Natural killer cell treated with Interleukin-12 subunit alpha and Interleukin-12 subunit beta and Interleukin-15 and Interleukin-18, amount 100 ng/mL, for 72 hours (primary cell): ENCODE measurements around the gene FAM110C. TPM values are rescaled to one million over a fixed set of nuclear protein-coding genes. Genes with fewer than 3 reads are reported as not detected.
A peak's percentile ranks its signal among the peaks of the same experiment; 100 is the strongest.

ENCODE experiments used
- ATAC-seq, 2 donors: fragments of 150-1000 bp; cut with Tn5 transposase in 1 of 2; sonication (Bioruptor Pico), chemical (Tn5 transposase) in 1 of 2; 2 replicates each; pipeline ENCODE4 v1.10.0; 2021
- DNase-seq: peaks from one replicate; pipeline ENCODE4 v3.0.0; 2022; ENCODE audit warnings: low spot score
- H3K27ac Mint-ChIP-seq, 2 donors: 1 replicate in 1 of 2; 2 replicates in 1 of 2; pipeline ENCODE4 v1.8.0; 2022; ENCODE audit warnings: mixed read lengths in 2 of 2, mild to moderate bottlenecking in 1 of 2, moderate library complexity in 1 of 2
- H3K27me3 Mint-ChIP-seq, 2 donors: 1 replicate in 1 of 2; 2 replicates in 1 of 2; pipeline ENCODE4 v1.8.0; 2022; ENCODE audit warnings: mixed read lengths in 2 of 2
- H3K36me3 Mint-ChIP-seq: one replicate; pipeline ENCODE4 v1.8.0; 2022; ENCODE audit warnings: mixed read lengths
- H3K4me1 Mint-ChIP-seq, 2 donors: 1 replicate in 1 of 2; 2 replicates in 1 of 2; pipeline ENCODE4 v1.8.0; 2022; ENCODE audit warnings: low read depth in 2 of 2, mixed read lengths in 2 of 2, mild to moderate bottlenecking in 1 of 2
- H3K4me3 Mint-ChIP-seq: one replicate; pipeline ENCODE4 v1.8.0; 2022; ENCODE audit warnings: mixed read lengths
- H3K9me3 Mint-ChIP-seq: 2 replicates; pipeline ENCODE4 v1.8.0; 2022; ENCODE audit warnings: mixed read lengths
- total RNA-seq, 2 donors: library from RNA; stranded (reverse); gene quantifications; one replicate each; pipeline ENCODE4 v1.2.3, GENCODE V29; 2022

FAM110C gene
- total RNA-seq, 2 donors from 2014 or later: 0.90 to 1.6 TPM

GRCh38 chr2:55587-56448 lies 9.5 kb upstream of the FAM110C start:
- Mint-ChIP-seq H3K9me3 (no peaks in the 10 kb centered on the region), H3K27me3 (peaks cover 14% of the 10 kb centered on the region in 2 donors), H3K27ac (no peak overlapping the region), H3K4me3 (no peak overlapping the region), H3K36me3 (peaks cover 4% of the 10 kb centered on the region), H3K4me1 (no peaks in the 10 kb centered on the region)
- DNase-seq: no peak
- no peak for ATAC-seq

GRCh38 chr2:51613-52012 lies 5.3 kb upstream of the FAM110C start:
- Mint-ChIP-seq H3K4me3 (no peak overlapping the region), H3K9me3 (no peaks in the 10 kb centered on the region), H3K27ac (no peak overlapping the region), H3K36me3 (no peaks in the 10 kb centered on the region), H3K27me3 (peaks cover 17 to 22% of the 10 kb centered on the region in 2 donors), H3K4me1 (peaks cover 7 to 9% of the 10 kb centered on the region in 2 donors)
- ATAC-seq: no peak
- no peak for DNase-seq

- no peaks in the 10 kb centered on the region for H3K36me3 Mint-ChIP-seq
- DNase-seq (no peak), ATAC-seq (no peak)
- peak overlapping the region; percentile 83 for H3K4me3 Mint-ChIP-seq
- peaks cover 10 to 16% of the 10 kb centered on the region in 2 donors for H3K27me3 Mint-ChIP-seq
- no peaks in the 10 kb centered on the region for H3K9me3 Mint-ChIP-seq
- H3K4me1 Mint-ChIP-seq: peaks cover 7 to 14% of the 10 kb centered on the region in 2 donors
- peak overlapping the region in 1 of 2 donors; percentile 15 for H3K27ac Mint-ChIP-seq
These were observed 1.4 kb upstream of the FAM110C start for GRCh38 chr2:47737-48136.

- H3K27me3 Mint-ChIP-seq: peaks cover 10 to 16% of the 10 kb centered on the region in 2 donors
- H3K27ac Mint-ChIP-seq: peak overlapping the region; percentile 15 to 65
- H3K4me3 Mint-ChIP-seq: peak overlapping the region; percentile 83
- DNase-seq (no peak), ATAC-seq (no peak)
- H3K36me3 Mint-ChIP-seq: no peaks in the 10 kb centered on the region
- H3K9me3 Mint-ChIP-seq: no peaks in the 10 kb centered on the region
- H3K4me1 Mint-ChIP-seq: peaks cover 7 to 14% of the 10 kb centered on the region in 2 donors
These were observed 1.0 kb upstream of the FAM110C start for GRCh38 chr2:47346-47725.

GRCh38 chr2:46131-46470 lies 204 bp downstream of the FAM110C start:
- peak overlapping the region; percentile 24 for H3K4me3 Mint-ChIP-seq
- H3K27me3 Mint-ChIP-seq: peaks cover 10 to 16% of the 10 kb centered on the region in 2 donors
- no peaks in the 10 kb centered on the region for H3K36me3 Mint-ChIP-seq
- no peak overlapping the region for H3K27ac Mint-ChIP-seq
- no peaks in the 10 kb centered on the region for H3K9me3 Mint-ChIP-seq
- no peak for DNase-seq
- H3K4me1 Mint-ChIP-seq: peaks cover 7 to 14% of the 10 kb centered on the region in 2 donors
- peak; percentile 32 to 48 for ATAC-seq

- H3K4me3 Mint-ChIP-seq: peak overlapping the region; percentile 60
- DNase-seq: no peak
These were observed 769 bp downstream of the FAM110C start for GRCh38 chr2:45342-46130.

GRCh38 chr2:44748-45341 lies 1.5 kb downstream of the FAM110C start:
- Mint-ChIP-seq H3K4me1 (peaks cover 7 to 14% of the 10 kb centered on the region in 2 donors), H3K27ac (no peak overlapping the region), H3K4me3 (peak overlapping the region; percentile 60), H3K9me3 (no peaks in the 10 kb centered on the region), H3K36me3 (no peaks in the 10 kb centered on the region), H3K27me3 (peaks cover 10 to 13% of the 10 kb centered on the region in 2 donors)
- no peak for DNase-seq
- ATAC-seq: no peak

More at GRCh38 chr2:45342-46130, 769 bp downstream of the FAM110C start:
- Mint-ChIP-seq H3K36me3 (no peaks in the 10 kb centered on the region), H3K4me1 (peaks cover 7 to 14% of the 10 kb centered on the region in 2 donors), H3K9me3 (no peaks in the 10 kb centered on the region), H3K27me3 (peaks cover 10 to 16% of the 10 kb centered on the region in 2 donors), H3K27ac (no peak overlapping the region)
- peak; percentile 13 to 33 for ATAC-seq

GRCh38 chr2:42788-43187 lies 3.5 kb downstream of the FAM110C start:
- Mint-ChIP-seq H3K4me1 (peaks cover 7 to 14% of the 10 kb centered on the region in 2 donors), H3K4me3 (no peak overlapping the region), H3K27ac (no peak overlapping the region), H3K27me3 (peaks cover 8 to 12% of the 10 kb centered on the region in 2 donors), H3K36me3 (peaks cover 4% of the 10 kb centered on the region), H3K9me3 (no peaks in the 10 kb centered on the region)
- ATAC-seq (no peak), DNase-seq (no peak)

- no peak for ATAC-seq
- Mint-ChIP-seq H3K36me3 (peaks cover 4% of the 10 kb centered on the region), H3K4me1 (peaks cover 0 to 5% of the 10 kb centered on the region in 2 donors), H3K27me3 (peaks cover 0 to 2% of the 10 kb centered on the region in 2 donors), H3K9me3 (no peaks in the 10 kb centered on the region), H3K27ac (no peak overlapping the region), H3K4me3 (no peak overlapping the region)
- no peak for DNase-seq
These were observed 5.8 kb downstream of the FAM110C start for GRCh38 chr2:40465-40864.

- Mint-ChIP-seq H3K4me1 (peaks cover 8 to 9% of the 10 kb centered on the region in 2 donors), H3K27me3 (no peaks in the 10 kb centered on the region), H3K27ac (no peak overlapping the region), H3K4me3 (no peak overlapping the region), H3K36me3 (peaks cover 4% of the 10 kb centered on the region), H3K9me3 (no peaks in the 10 kb centered on the region)
- DNase-seq: no peak
- ATAC-seq: no peak
These were observed 8.2 kb downstream of the FAM110C start for GRCh38 chr2:38155-38554.

GRCh38 chr2:36318-36717 lies 10.0 kb downstream of the FAM110C start:
- Mint-ChIP-seq H3K4me1 (peaks cover 8 to 10% of the 10 kb centered on the region in 2 donors), H3K27me3 (no peaks in the 10 kb centered on the region), H3K36me3 (peaks cover 4% of the 10 kb centered on the region), H3K27ac (no peak overlapping the region), H3K4me3 (no peak overlapping the region), H3K9me3 (no peaks in the 10 kb centered on the region)
- DNase-seq (no peak), ATAC-seq (no peak)

GRCh38 chr2:35852-36251 lies 10.5 kb downstream of the FAM110C start:
- H3K27ac Mint-ChIP-seq: no peak overlapping the region
- no peak for DNase-seq
- H3K4me3 Mint-ChIP-seq: no peak overlapping the region
- no peaks in the 10 kb centered on the region for H3K27me3 Mint-ChIP-seq
- H3K9me3 Mint-ChIP-seq: no peaks in the 10 kb centered on the region
- no peak for ATAC-seq
- peaks cover 8 to 10% of the 10 kb centered on the region in 2 donors for H3K4me1 Mint-ChIP-seq
- peaks cover 4% of the 10 kb centered on the region for H3K36me3 Mint-ChIP-seq

GRCh38 chr2:33620-34019 lies 12.7 kb downstream of the FAM110C start:
- no peaks in the 10 kb centered on the region for H3K9me3 Mint-ChIP-seq
- no peaks in the 10 kb centered on the region for H3K36me3 Mint-ChIP-seq
- H3K4me1 Mint-ChIP-seq: peaks cover 13 to 17% of the 10 kb centered on the region in 2 donors
- peak overlapping the region; percentile 33 to 75 for H3K27ac Mint-ChIP-seq
- no peak for DNase-seq
- H3K27me3 Mint-ChIP-seq: no peaks in the 10 kb centered on the region
- ATAC-seq: peak in 1 of 2 donors; percentile 72
- H3K4me3 Mint-ChIP-seq: peak overlapping the region; percentile 27
